GM18526 (cell line): ENCODE data around the gene C20orf202.

Experiments used
- POLR2A ChIP-seq: IDR thresholded peaks from 3 replicates; pipeline ENCODE4 v1.6.1; 2011; ENCODE audit not compliant: insufficient read length; ENCODE audit errors: extremely low read depth

The C20orf202 gene

DNA sequence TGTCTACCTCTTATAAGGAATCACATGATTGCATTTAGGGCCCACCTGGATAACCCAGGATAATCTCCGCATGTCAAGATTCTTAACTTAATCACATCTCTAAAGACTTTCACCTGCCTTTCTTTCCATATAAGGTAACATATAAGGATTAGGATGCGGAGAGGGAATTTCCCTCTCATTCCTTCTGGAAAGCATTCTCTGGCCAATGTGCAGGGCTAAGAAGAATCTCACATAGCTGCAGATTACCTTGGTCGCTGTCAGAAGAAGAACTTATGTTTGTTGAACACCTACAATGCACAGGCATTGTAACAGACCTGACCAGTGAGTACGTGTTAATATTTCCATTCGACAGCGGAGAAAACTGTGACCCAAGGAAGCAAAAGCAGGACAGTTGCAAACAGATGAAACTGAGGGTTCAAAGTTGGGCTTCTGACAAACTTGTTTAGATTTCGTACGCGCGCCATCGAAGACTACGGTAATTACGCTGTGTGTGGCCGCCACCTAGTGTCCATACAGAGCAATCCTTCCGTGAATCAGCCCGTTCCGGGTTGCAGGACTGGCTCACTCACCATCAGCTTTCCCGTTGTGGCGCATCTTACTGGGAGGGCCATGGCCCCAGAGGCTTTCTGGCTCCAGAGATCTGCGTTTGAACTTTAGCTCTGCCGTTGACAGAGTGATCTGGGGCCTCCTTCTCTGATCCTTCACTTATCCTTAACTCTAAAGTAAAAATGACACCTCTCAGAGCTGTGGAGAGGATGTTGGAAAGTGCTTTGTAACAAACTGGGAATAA, 9.5 kb downstream of the C20orf202 start:
- TF ChIP-seq POLR2A, result no peak

DNA sequence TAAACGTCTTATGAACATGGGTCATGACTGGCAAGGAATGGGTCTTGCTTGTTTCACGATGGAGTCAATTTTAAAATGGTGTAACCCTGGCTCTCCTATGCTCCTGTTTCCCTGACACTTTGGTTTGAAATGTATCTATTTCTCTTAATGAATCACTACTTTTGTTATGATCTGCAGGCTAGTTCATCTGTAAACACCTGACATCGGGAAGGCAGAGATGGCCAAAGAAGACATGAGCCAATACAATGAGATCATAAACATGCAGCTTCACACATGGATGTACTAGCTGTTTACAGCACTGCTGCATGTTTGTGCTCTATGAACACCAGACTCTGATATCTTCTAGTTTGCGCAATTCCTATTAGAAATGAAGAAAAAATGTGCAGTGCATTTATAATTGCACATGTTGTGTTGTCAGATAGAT, 11.6 kb downstream of the C20orf202 start:
- no peak for TF ChIP-seq POLR2A

DNA sequence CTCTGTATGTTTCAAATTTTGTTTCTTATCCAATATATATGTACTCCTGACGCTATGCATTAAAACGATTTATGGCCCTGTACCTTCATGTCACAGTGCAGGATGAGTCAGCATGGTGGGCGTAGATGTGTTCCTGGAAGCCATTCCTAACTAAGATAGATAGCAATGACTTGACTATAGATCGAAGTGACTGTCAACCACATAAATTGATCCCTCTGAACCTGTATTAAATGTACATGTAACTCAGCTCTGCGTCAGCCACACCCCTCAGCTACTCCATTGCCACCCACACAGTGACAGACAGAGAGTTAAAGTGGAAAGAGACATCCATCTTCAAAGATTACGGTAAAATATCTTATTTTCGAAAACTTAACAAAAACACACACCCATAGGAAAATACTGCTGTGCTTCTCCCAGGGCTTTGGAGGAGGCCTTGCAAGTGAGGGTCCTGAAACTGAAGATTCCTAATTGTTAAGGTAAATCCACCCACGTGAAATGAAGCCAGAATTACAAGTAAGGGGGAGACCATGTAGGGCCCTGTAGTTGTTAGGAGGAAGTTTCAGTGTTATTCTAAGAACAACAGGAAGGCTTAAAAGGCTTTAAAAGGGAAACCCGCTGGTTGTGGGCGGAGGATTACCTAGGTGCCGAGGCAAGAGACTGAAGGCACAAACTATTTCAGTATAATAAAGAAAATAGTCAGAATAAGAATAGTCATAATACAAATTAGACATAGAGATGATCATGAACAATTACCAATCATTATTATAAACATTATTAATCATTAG, 12.3 kb downstream of the C20orf202 start:
- TF ChIP-seq POLR2A, result no peak

DNA sequence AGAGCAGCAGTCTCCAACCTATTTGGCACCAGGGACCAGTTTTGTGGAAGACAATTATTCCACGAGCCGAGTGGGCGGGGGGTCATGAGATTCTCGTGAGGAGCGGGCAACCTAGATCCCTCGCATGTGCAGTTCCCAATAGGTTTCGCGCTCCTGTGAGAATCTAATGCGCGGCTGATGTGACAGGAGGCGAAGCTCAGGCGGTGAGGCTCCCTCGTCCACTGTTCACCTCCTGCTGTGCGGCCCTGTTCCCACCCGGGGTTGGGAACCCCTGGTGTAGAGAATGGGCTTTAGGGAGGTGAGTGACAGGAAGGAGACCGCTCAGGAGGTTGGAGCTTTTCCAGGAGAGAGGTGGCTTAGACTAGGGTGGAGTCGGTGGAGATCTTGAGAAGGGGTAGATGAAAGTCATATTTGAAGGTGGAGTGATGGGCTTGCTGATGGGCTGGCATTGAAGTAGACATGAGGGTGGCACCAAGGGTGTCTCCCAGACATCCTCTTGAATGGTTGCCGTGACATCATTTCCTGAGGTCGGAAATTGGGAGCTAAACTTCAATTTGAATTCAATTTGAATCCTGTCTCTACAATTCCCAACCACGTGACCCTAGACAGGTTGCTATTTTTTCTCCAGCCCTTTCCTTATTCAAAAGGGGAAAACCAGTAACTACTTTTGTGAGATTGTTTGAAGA, 21.1 kb downstream of the C20orf202 start:
- TF ChIP-seq POLR2A, result no peak

DNA sequence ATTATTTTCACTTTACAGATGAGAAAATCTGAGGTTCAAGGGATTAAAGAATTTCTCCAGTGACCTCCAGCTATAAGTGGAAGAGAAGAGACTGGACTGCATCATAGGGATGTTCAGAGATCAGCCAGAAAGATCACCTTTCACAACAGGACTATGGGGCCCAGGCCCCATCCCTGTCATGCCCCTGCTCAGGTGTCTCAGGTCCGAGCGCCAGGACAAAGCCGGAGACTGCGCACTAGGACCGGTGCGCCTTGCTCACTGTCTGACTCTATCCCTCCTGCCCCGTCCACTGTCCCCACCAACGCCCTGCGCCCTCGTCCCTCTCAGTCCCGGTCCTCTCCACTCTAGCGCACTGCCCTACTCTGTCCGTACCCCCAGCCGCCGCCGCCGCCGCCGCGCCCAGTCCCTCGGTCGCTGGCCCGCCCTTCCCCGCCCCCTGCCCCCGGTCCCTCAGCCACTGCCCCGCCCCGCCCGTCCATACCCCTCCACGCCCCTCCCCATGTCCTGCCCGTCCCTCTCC, 22.1 kb downstream of the C20orf202 start:
- no peak for TF ChIP-seq POLR2A

DNA sequence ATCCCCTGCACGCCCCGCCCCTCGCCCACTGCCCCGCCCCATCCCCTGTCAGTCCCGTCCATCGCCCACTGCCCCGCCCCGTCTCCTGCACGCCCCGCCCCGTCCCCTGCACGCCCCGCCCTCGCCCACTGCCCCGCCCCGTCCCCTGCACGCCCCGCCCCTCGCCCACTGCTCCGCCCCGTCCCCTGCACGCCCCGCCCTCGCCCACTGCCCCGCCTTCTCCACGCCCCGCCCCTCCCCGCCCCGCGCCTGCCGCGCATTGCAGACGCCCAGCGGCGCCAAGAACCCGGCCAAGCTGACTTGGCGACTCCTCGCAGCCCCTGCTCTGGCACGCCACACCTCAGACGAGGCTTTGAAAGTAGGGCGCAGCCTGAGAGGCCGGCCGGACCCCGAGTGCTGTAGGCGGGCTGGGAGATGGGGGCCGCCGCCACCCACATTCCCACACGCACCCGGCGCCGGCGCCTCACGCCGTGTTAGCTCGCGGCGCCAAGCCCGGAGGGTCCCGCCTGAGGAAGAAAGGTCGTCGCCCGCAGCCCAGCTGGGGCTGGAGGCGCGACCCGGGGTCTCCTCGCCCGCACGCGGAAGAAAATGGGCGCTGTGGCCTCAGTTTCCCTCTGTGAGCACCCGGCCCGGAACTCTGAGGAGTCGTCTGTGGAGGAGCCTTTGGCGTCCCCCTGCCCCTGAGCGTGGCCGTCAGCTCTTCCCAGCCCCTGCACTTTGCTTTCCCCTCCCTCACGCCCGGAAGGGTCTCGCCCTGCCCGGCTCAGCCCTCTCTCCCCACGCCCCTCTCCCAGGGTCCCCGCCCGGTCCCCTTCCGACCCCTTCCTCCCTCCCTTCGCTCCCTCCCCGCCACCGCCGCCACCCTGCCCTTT, 22.8 kb downstream of the C20orf202 start, which contains the start of gene RAD21L1:
TSS of gene RAD21L1 (plus strand) at position 262 of the 872 bp plus-strand sequence. CDS start 2,410 bp downstream, outside the sequence.
- no peak for TF ChIP-seq POLR2A

DNA sequence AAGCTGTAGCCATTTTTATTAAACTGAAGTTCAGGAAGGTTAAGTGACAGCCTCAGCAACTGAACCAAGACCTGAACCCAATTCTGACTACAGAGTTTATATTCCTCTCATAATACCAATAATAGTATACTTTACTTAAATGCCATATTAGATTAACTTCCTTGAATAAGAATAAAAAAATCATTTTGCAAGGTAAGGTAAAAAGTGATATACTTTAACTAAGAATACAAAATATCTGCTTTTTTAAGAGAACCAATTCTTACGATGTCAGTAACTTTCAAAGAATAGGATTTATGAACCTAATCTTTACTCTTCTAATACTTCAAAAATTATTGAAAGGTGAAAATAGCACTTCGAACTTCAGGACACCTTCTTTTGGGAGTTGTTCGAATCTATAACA, 26.3 kb downstream of the C20orf202 start:
- no peak for TF ChIP-seq POLR2A

DNA sequence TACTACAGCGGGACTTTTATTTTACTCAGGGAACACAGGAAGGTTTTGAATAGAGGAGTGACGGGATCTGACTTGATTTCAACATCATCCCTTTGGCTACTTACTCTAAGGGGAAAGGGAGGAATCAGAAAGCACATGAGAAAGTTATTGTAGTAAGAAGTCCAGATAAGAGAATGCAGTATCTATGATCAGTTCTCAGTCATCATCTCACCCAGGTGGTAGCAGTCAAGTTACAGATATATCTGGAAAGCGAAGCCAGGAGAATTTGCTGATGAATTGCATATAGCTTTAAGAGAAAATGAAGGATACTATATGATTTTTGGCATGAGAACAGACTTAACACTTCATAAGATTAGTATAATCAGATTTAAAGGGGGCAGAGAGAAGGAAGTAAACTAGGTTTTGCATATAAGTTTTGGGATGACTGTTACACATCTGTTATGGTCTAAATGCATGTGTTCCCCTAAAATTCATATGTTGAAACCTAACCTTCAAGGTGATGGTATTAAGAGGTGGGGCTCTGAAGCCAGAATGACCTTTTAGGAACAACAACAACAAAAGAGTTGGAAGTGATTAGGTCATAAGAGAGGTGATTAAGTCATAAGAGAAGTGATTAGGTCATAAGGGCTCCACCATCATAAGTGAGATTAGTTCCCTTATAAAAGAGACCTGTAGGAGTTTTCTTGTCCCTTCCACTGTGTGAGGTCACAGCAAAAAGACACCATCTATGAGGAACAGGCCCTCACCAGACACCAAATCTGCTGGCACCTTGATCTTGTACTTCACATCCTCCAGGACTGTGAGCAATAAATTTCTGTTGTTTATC, 29.2 kb downstream of the C20orf202 start:
- no peak for TF ChIP-seq POLR2A

DNA sequence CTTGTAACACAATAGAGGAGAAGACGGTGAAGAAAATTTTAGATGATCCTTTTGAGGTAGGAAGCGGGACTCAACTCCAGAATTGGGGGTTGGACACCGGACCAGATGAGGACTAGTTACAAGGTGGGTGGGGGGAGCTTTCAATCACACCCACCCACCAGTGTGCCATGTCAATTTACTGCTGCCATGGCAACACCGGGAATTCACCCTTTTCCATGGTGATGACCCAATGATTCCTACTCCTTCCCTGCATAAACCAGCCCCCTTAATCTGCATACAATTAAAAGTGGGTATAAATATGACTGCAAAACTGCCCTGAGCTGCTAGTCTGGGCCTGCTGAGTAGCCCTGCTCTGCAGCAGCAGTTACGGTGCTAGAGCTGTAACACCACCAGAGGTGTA, 37.3 kb downstream of the C20orf202 start:
- no peak for TF ChIP-seq POLR2A

DNA sequence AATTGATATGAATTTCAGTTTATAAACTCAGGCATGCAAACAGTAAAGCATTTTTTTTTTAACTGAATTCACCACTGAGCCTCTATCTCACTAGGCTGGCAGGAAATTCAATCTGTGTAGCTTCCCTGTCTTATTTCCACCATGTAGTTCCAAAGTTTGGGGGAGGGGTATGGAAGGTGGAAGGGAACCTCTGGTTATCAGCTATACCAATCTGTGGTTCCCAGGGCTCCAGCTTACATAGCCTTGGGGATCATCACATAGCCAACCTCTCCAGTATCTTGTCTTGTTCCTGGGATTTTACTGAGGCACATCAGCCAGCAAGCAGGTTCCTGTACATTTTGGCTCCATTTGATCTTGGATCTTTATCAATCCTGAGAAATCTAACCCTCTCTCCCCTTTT, 38.2 kb downstream of the C20orf202 start:
- no peak for TF ChIP-seq POLR2A

DNA sequence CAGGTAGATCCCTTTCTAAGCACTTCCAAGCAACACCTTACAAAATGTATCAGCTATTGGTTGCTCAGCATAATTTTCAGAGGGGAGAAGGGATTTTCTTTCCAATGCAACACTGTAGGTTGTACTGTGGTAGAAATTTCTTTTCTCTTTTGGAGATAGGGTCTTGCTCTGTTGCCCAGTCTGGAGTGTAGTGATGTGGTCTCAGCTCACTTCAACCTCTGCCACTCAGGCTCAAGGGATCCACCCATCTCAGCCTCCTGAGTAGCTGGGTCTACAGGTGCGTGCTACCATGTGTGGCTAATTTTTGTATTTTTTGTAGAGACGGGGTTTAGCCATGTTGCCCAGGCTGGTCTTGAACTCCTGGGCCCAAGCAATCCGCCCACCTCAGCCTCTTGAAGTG, 38.8 kb downstream of the C20orf202 start:
- TF ChIP-seq POLR2A, result no peak

DNA sequence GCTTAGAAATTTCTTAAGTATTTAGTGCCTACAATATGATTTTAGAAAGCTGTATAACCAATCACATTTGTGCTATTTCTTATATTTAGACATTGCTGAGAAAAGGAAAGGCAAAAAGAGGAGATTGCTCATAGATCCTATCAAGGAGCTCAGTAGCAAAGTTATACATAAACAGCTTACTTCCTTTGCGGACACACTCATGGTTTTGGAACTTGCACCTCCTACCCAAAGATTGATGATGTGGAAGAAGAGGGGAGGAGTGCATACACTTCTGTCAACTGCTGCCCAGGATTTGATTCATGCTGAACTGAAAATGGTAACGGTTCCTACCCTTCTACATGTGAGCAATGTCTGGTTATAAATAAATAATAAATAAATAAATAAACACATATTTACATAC, 39.3 kb downstream of the C20orf202 start:
- no peak for TF ChIP-seq POLR2A

DNA sequence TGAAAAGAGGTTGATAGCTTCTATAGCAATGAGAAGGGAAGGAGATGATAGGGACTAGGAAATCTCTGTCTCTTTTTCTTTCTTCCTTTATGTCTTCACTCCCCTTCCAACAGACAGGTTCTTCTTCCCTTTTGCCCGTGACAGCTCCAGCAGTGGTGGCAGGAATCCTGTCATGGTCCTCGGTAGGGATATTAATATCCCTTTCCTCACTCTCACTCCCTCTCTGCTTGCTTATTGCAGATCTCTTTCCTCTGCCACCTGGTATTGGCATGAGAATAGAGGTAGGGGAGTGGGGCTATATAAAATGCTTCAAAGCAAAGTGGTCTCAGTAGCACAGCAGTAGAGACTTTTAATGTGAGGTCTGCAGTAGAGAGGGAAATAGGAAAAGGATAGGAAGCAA, 42.3 kb downstream of the C20orf202 start:
- TF ChIP-seq POLR2A, result no peak

DNA sequence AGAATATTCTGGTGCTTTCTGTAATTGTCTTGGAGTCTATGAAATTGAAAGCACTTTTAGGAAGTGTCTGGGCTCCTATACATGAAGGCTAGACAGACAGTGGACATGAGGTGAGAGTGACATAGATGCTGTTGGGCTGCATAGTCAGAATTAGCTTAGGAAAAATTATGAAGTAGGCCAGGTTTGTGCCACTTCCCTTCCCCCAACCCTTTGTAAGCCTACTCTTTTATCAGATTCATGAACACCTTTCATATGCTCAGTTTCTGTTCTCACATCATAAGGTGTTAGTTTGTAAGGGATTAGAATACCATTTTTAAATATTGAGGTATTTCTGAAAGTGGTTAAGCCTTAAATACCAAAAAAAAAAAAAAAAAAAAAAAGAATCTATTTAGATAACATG, 44.4 kb downstream of the C20orf202 start:
- TF ChIP-seq POLR2A, result no peak
